GM06990 (cell line): ENCODE data around the gene TMEM121.
"Not testable (repeated sequence)": the region's sequence is repeated elsewhere in the genome, so short reads cannot be mapped to it uniquely, and the experiment has no call there.

Source experiments
- DNase-seq: peaks from one replicate; pipeline ENCODE4 v3.0.0-alpha.2; 2011; ENCODE audit not compliant: insufficient read length; ENCODE audit errors: extremely low read depth
- H3K27me3 ChIP-seq: replicated peaks from 2 replicates; pipeline ENCODE4 v1.6.0; 2011; ENCODE audit warnings: low read length; ENCODE audit not compliant: control insufficient read depth, insufficient read depth
- H3K36me3 ChIP-seq: 2 replicates; pipeline ENCODE4 v1.5.1; 2011; ENCODE audit warnings: low read length; ENCODE audit not compliant: control insufficient read depth, insufficient read depth
- H3K4me3 ChIP-seq: replicated peaks from 2 replicates; pipeline ENCODE4 v1.5.1; 2011; ENCODE audit warnings: low read depth, mild to moderate bottlenecking, control low read depth, low read length
- TF ChIP-seq, protein P1 (sequence below): IDR thresholded peaks from 2 replicates; pipeline ENCODE4 v1.5.1; 2011; ENCODE audit warnings: low read length, control low read depth, mild to moderate bottlenecking, inconsistent platforms; ENCODE audit not compliant: insufficient read depth, poor library complexity, severe bottlenecking

Gene TMEM121

DNA sequence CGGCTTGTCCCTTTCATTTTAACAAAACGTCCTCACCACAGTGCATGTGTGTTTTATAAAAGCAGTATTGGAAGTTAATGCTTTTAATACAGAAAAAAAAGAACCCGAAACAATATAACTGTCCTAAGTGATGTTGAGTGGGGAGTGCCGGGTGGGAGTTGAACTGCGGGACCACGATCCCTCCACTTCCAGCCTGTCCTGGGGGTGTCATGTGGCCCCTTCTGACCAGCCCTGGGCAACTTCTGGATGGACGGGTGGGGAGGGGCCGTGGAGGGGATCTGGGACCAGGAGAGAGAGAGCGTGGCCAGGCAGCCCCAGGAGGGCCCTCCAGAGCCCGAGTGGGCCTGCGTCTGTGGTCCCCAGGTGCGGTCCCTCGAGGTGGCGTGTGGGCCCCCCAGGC lies 35.0 kb downstream of the TMEM121 start:
- DNase-seq, H3K27me3 ChIP-seq, H3K36me3 ChIP-seq, H3K4me3 ChIP-seq: not testable (repeated sequence)

GRCh38 chr14:105562713-105563346 lies 36.4 kb downstream of the TMEM121 start:
- no peak for DNase-seq
- no peak overlapping the region for H3K4me3 ChIP-seq
- TF ChIP-seq, protein P1, sequence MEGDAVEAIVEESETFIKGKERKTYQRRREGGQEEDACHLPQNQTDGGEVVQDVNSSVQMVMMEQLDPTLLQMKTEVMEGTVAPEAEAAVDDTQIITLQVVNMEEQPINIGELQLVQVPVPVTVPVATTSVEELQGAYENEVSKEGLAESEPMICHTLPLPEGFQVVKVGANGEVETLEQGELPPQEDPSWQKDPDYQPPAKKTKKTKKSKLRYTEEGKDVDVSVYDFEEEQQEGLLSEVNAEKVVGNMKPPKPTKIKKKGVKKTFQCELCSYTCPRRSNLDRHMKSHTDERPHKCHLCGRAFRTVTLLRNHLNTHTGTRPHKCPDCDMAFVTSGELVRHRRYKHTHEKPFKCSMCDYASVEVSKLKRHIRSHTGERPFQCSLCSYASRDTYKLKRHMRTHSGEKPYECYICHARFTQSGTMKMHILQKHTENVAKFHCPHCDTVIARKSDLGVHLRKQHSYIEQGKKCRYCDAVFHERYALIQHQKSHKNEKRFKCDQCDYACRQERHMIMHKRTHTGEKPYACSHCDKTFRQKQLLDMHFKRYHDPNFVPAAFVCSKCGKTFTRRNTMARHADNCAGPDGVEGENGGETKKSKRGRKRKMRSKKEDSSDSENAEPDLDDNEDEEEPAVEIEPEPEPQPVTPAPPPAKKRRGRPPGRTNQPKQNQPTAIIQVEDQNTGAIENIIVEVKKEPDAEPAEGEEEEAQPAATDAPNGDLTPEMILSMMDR, result no peak
- H3K27me3 ChIP-seq, result no peaks in the 10 kb centered on the region
- H3K36me3 ChIP-seq, result no peaks in the 10 kb centered on the region

DNA sequence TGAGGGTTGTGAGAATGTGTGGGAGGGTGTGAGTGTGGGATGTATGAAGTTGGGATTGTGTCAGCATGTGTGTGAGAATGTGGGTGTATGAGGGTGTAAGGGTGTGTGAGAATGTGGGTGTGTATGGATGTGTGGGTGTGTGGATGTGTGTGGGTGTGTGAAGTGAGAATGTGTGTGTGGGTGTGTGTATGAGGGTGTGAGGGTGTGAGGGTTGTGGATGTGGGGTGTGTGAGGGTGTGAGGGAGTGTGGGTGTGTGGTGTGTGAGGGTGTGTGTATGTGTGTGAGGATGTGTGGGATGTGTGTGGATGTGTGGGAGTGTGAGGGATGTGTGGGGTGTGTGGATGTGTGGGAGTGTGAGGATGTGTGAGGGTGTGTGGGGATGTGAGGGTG lies 37.0 kb downstream of the TMEM121 start:
- H3K36me3 ChIP-seq, result no peaks in the 10 kb centered on the region
- no peak overlapping the region for H3K4me3 ChIP-seq
- no peaks in the 10 kb centered on the region for H3K27me3 ChIP-seq
- no peak for DNase-seq
- TF ChIP-seq, protein P1, result no peak

DNA sequence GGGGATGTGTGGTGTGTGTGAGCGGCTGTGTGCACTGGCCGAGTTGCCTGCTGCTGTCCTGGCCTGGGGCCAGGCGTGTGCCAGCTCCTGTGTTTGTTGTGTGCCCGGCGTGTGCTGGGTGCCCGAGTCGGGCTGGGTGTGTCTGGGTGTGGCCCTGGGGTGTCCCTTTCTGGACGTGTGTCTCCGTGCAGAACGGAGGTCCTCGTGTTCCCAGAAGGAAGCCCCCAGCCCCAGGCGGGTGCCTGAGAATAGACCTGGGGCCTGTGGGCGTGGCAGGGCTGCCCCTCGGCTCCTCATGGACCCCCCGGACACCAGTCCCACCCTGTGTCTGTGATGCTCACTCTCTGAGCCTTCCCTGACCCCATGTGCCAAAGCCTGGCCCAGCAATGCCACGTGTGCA lies 38.2 kb downstream of the TMEM121 start:
- H3K27me3 ChIP-seq, H3K4me3 ChIP-seq, H3K36me3 ChIP-seq, DNase-seq: not testable (repeated sequence)

DNA sequence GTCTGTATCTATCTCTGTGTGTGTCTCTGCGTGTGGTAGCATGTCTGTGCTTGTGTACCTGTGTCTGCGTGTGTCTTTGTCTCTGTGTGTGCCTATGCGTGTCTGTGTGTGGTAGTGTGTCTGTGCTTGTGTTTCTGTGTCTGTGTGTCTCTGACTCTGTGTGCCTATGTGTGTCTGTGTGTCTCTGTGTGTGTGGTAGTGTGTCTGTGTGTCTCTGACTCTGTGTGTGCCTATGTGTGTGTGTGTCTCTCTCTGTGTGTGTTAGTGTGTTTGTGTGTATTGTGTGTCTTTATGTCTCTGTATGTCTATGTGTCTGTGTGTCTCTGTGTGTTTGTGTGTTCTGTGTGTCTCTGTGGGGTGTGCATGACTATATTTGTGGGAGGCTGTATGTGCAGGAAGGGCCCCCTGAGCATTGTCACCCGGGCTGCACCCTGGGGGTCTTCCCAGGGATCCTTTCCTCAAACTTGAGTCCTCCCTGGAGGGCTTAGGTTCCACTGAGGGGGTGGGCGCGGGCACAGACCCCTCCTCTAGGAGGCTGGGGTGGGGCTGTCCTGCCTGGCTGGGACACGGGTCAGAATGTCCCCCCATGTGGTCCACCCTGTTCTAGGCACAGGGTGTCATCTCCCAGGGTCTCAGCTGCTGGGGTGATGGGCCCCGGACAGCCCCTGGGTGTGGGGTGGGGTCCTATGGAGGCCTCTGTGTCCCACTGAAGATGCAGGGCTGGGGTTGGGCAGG lies 39.0 kb downstream of the TMEM121 start:
- not testable (repeated sequence) for H3K36me3 ChIP-seq, H3K27me3 ChIP-seq, DNase-seq, H3K4me3 ChIP-seq

GRCh38 chr14:105566248-105567163 lies 40.1 kb downstream of the TMEM121 start:
- DNase-seq, result peak; percentile 58
- not testable (repeated sequence) for H3K27me3 ChIP-seq, H3K36me3 ChIP-seq, H3K4me3 ChIP-seq

- H3K36me3 ChIP-seq, DNase-seq, H3K4me3 ChIP-seq, H3K27me3 ChIP-seq: not testable (repeated sequence)
Observed at GRCh38 chr14:105567164-105568103, 41.1 kb downstream of the TMEM121 start.

- H3K4me3 ChIP-seq, H3K27me3 ChIP-seq, H3K36me3 ChIP-seq: not testable (repeated sequence)
- peak; percentile 60 for DNase-seq
Observed at GRCh38 chr14:105568140-105568843, 41.9 kb downstream of the TMEM121 start.
